HUDEP-2 (cell line): ENCODE data around the gene SIGLEC9.
A peak's percentile ranks its signal among the peaks of the same experiment; 100 is the strongest.

Source experiments
- DNase-seq, 76 experiments: peaks; one replicate each; lab custom pipeline; 2025; ENCODE audit not compliant: unreplicated experiment in 76 of 76; lab: John Stamatoyannopoulos, UW

The SIGLEC9 gene

GRCh38 chr19:51122112-51122981 is 2.4 kb upstream of the SIGLEC9 start:
- DNase-seq, result no peak

- DNase-seq, result no peak
These were observed 1.3 kb upstream of the SIGLEC9 start for GRCh38 chr19:51123381-51123800.

- DNase-seq, result no peak
These were observed 904 bp upstream of the SIGLEC9 start for GRCh38 chr19:51123802-51124201.

GRCh38 chr19:51124216-51124615 is 490 bp upstream of the SIGLEC9 start:
- no peak for DNase-seq

GRCh38 chr19:51125421-51126075 is 842 bp downstream of the SIGLEC9 start:
- no peak for DNase-seq

GRCh38 chr19:51127032-51127431 is 2.3 kb downstream of the SIGLEC9 start:
- no peak for DNase-seq

GRCh38 chr19:51127755-51128154 is 3.0 kb downstream of the SIGLEC9 start:
- no peak for DNase-seq

- no peak for DNase-seq
These were observed 3.5 kb downstream of the SIGLEC9 start for GRCh38 chr19:51128227-51128626.

GRCh38 chr19:51129716-51130115 is 5.0 kb downstream of the SIGLEC9 start:
- DNase-seq, result no peak

- DNase-seq, result peak in 5 of 76 experiments; percentile 5 to 20 (median 8)
These were observed 7.3 kb downstream of the SIGLEC9 start for GRCh38 chr19:51131780-51132680.

GRCh38 chr19:51135004-51135403 is 10.3 kb downstream of the SIGLEC9 start:
- no peak for DNase-seq

GRCh38 chr19:51135986-51136762 is 11.5 kb downstream of the SIGLEC9 start:
- DNase-seq, result no peak

GRCh38 chr19:51136851-51137551 is 12.3 kb downstream of the SIGLEC9 start:
- DNase-seq, result no peak

- DNase-seq, result no peak
These were observed 13.2 kb downstream of the SIGLEC9 start for GRCh38 chr19:51137792-51138425.

- DNase-seq, result no peak
These were observed 13.9 kb downstream of the SIGLEC9 start for GRCh38 chr19:51138549-51138979.

- no peak for DNase-seq
These were observed 14.8 kb downstream of the SIGLEC9 start for GRCh38 chr19:51139299-51140014.

- DNase-seq, result no peak
These were observed 15.7 kb downstream of the SIGLEC9 start for GRCh38 chr19:51140441-51140840.

- no peak for DNase-seq
These were observed 16.5 kb downstream of the SIGLEC9 start for GRCh38 chr19:51141181-51141580.
